Left cardiac atrium (tissue), 4 donors: ENCODE data around the gene TAS1R1. TPM values are rescaled to one million over a fixed set of nuclear protein-coding genes. Genes with fewer than 3 reads are reported as not detected.

Experiments used
- ATAC-seq, 2 donors: fragments of 200-7000 bp; cut with Tn5 transposase; one replicate each; pipeline ENCODE4 v1.9.1; 2020; ENCODE audit warnings: mild to moderate bottlenecking in 2 of 2, moderate library complexity in 2 of 2
- DNase-seq: peaks from one replicate; pipeline ENCODE4 v3.0.0-alpha.2; 2020
- intact Hi-C, 2 donors: fragments of 100-400 bp; cut with DNase I; formaldehyde crosslinking; loops; one replicate each; pipeline versions ENCODE4 v1.14.1 to v1.15.1; 2022 to 2023
- total RNA-seq, 2 donors: library from RNA; stranded (reverse); fragmentation: NEBNext Ultra II Directional; extraction: Animal tissue kit (Norgen Biotek cat#: 25700); gene quantifications; one replicate each; pipeline ENCODE4 v1.2.1, GENCODE V29; 2021
- donor health status: DM: no; HTN: yes; CAD: no.
- donor health status: DM: no; HTN: yes; CAD: no; lungs with severe emphysema.
- donor health status: DM: yes; HTN: yes; CAD: no.
- donor health status: Dilated cardiomyopathy.

TAS1R1 gene
- total RNA-seq, 2 donors from 2014 or later, result not detected

DNA sequence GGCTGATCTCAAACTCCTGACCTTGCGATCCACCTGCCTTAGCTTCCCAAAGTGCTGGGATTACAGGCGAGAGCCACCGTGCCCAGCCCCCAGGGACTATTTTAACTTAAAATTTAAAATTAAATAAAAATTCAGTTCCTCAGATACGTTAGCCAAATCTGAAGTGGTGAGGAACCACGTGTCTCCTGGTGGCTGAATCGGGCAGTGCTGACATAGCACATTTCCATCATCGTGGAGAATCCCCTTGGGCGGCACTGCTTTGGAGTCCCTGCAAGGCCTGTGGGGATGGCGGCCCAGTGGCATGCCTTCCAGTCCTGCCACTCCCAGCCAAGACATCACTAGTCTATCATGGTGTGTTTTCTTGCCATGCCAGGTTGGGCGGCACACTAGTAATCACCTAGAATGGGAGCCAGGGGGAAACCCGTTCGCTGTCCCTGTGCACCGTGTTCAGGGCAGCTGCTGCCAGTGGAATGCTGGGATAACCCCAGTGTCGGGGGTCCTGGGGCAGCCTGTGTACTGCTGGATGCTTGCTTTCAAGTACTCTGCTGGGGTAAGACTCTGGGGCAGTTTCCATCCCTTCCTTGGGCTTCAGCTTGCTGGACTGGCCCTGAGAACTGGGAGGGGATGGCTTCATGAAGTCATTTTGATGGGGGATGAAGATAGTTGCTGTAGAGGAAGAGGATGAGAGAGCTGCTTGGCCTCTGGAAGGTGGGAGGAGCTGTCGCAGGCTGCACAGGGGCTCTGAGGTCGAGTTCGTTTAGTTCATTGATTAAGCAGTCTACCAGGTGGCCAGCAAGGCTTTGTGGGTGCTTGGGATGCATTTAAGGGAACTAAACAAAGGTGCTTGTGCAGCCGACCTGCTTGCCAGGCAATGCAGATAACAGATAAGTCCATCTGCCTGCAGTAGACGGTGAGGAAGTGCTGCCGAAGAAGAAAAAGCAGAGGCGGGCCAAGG is 29.3 kb downstream of the TAS1R1 start:
- no peak for ATAC-seq
- intact Hi-C loops, result loop anchor here in 1 of 2 donors (5.0 kb wide), 1 partner anchor 43 kb away; no protein-coding TSS in a partner anchor
- DNase-seq, result no peak

DNA sequence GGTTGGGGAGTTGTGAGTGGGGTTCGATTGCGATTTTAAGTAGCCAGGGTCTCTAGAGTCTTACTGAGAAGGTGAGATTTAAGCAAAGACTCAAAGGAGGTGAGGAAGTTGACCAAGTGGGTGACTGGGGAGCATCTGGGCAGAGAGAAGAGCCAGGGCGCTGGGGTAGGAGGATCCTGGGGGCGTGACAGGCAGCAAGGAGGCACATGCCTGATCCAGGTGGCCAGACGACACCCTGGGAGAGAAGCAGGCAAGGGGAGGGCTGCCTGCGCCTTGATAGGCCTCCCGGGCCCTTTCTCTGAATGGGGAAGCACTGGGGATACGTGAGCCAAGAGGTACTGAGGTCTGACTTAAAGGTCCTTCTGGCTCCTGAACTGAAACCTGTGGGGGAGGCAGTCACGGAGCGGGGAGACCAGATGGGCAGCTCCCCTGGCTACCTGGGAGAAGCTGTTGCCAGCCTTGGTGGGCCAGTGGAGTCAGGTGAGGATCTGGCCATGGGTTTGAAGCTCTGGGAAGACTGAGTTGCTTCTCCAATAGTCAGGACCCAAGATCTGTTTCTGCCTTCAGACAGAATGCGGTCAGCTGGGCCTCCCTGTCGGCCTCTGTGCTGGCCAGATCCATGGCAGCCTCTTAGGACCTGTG is 30.1 kb downstream of the TAS1R1 start:
- ATAC-seq (no peak), DNase-seq (no peak)
- intact Hi-C loops, result no loop called here

DNA sequence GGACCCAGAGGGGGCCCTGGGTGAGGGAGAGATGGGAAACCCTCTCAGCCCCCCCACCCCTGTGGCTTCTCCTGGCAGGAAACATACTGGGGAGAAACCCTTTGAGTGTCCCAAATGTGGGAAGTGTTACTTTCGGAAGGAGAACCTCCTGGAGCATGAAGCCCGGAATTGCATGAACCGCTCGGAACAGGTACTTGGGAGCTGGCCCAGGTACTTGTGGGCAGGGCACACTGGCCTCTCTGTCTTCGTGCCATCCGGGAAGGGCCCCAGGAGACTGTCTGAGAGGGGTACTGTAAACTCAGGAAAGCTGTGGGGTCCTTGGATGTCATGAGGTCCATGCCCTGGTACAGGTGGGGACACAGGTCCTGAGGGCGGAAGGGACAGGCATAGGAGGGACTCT is 30.7 kb downstream of the TAS1R1 start:
- intact Hi-C loops, result no loop called here
- no peak for DNase-seq
- no peak for ATAC-seq

- ATAC-seq, result peak in 1 of 2 donors; percentile 4
- intact Hi-C loops, result no loop called here
- no peak for DNase-seq
Measured at GRCh38 chr1:6586404-6586816, 31.3 kb downstream of the TAS1R1 start.

DNA sequence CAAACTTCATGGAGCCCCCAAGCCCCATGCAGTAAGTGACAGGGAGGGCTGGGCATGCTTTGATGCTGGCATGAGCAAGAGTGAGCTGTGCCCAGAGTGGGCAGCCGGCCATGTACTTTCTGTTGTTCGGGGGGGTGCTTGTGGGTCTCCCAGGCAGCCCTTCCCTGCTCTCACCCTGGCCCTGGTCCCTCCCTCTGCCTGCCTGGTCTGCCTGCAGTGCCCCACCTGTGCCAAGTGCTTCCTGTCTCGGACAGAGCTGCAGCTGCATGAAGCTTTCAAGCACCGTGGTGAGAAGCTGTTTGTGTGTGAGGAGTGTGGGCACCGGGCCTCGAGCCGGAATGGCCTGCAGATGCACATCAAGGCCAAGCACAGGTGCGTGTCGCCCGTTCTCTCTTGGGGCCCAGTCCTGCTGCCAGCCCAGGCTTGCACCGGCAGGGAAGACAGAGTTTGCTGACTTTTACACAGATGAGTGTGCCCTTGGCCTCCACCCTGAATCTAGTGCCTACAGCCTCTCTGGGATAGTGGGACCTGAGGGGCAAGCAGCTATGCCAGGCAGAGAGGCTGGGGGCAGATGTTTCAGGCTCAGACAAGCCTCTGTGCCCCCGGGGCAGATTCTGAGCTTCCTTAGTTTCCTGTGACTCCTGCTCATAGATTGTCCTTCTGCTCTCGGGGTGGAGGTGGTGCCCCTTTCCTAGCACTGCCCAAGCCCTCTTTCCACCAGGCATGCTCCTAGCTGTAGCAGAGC is 32.3 kb downstream of the TAS1R1 start:
- DNase-seq (peak; percentile 65), ATAC-seq (peak; percentile 71 to 82)
- intact Hi-C loops, result no loop called here

DNA sequence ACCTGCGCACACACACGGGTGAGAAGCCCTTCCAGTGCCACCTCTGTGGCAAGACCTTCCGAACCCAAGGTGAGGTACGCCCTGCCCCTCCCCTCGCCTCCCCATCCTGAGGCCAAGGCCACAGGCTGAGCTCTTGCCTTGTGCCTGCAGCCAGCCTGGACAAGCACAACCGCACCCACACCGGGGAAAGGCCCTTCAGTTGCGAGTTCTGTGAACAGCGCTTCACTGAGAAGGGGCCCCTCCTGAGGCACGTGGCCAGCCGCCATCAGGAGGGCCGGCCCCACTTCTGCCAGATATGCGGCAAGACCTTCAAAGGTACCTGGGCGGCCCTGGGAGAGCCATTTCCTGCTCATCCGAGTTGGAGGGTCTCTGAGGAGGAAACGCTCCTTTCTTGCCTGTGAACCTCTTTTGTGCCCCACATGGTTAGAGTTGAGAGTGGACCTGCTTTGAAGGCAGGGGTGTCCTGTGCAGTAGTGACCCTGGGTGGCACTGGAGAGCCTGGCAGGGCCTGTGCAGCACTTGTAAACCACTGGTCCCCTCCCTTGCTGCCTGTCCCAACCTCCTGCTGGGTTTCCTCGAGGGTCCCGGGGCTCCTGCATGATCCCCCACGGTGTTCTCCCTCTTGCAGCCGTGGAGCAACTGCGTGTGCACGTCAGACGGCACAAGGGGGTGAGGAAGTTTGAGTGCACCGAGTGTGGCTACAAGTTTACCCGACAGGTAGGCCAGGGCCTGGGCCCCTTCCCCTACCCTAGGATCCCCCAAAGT is 33.2 kb downstream of the TAS1R1 start:
- intact Hi-C loops, result no loop called here
- no peak for ATAC-seq

DNA sequence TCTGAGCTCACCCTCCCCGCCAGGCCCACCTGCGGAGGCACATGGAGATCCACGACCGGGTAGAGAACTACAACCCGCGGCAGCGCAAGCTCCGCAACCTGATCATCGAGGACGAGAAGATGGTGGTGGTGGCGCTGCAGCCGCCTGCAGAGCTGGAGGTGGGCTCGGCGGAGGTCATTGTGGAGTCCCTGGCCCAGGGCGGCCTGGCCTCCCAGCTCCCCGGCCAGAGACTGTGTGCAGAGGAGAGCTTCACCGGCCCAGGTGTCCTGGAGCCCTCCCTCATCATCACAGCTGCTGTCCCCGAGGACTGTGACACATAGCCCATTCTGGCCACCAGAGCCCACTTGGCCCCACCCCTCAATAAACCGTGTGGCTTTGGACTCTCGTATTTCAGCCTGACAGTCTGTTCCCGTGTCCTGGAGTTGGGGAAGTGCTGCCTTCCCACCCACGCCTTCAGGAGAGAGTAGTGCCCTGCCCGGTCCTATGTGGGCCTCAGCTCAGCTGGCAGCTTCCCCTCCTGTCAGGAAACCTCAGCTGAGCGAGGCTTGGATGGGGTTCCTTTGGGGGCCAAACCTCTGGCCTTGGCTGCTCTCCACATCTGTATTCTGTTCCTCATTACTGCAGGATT is 33.9 kb downstream of the TAS1R1 start:
- intact Hi-C loops, result no loop called here
- no peak for DNase-seq
- no peak for ATAC-seq

More for the DNA sequence above, 33.2 kb downstream of the TAS1R1 start:
- no peak for DNase-seq

- no peak for DNase-seq
- intact Hi-C loops, result no loop called here
- no peak for ATAC-seq
Measured at GRCh38 chr1:6590046-6590445, 34.9 kb downstream of the TAS1R1 start.

GRCh38 chr1:6591222-6591621 is 36.1 kb downstream of the TAS1R1 start:
- ATAC-seq, result peak; percentile 9 to 28
- intact Hi-C loops, result no loop called here
- DNase-seq, result no peak

- DNase-seq (no peak), ATAC-seq (peak in 1 of 2 donors; percentile 42)
- intact Hi-C loops, result no loop called here
Measured at GRCh38 chr1:6591644-6592043, 36.5 kb downstream of the TAS1R1 start.

GRCh38 chr1:6592441-6592840 is 37.3 kb downstream of the TAS1R1 start:
- DNase-seq (no peak), ATAC-seq (peak in 1 of 2 donors; percentile 2)
- intact Hi-C loops, result no loop called here

DNA sequence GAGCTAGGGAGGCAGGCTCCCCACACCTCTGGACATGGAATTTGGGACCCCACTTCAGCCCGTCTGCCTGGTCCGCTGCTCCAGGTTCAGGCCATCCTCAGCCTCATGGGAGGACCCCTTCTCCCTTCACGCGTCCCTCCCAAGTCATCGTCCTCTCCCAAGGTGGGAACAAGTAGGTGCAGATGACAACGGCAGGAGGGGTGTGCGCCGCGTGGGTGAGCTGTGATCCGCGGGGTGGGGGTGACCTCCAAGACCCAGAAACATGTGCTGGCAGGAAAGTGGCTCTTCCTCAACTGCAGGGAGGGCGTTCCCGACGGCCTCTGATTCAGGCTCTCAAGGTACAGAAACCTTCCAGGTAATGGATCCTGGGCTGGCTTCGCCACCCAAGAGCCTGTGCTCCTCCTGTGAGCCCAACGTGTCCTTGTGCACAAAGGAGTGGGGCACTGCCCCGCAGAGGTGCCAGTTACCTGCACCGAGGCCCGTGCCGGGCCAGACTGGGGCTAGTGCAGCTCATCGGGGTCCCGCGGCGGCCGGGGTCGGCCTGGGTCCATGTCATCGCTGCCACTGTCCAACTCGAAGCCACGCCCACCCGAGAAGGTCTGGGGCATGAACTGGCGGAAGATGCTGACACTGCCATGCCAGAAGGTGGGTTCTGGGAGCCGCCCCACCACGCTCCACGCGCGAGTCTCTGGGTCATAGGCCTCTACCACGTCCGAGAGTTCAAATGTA is 37.9 kb downstream of the TAS1R1 start:
- ATAC-seq, result no peak
- no peak for DNase-seq
- intact Hi-C loops, result no loop called here

GRCh38 chr1:6593810-6594209 is 38.7 kb downstream of the TAS1R1 start:
- ATAC-seq (no peak), DNase-seq (no peak)
- intact Hi-C loops, result no loop called here

- ATAC-seq, result no peak
- intact Hi-C loops, result no loop called here
- DNase-seq, result no peak
Measured at GRCh38 chr1:6594977-6595740, 40.1 kb downstream of the TAS1R1 start.

DNA sequence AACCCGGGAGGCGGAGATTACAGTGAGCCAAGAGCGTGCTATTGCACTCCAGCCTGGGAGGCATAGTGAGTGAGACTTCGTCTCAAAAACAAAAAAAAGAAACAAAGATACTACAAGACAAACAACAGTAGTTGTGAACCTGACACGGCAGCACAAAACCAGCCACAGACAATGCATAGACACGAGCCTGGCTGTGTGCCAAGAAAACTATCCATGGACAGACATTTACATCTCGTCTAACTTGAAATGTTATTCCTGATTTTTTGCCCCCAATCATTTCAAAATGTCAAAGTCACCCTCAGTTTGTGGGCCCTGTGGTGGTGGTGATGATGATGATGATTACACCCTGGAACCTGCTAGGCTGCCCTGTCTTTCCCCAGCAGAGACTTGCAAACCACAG is 41.2 kb downstream of the TAS1R1 start:
- intact Hi-C loops, result no loop called here
- ATAC-seq (no peak), DNase-seq (no peak)

DNA sequence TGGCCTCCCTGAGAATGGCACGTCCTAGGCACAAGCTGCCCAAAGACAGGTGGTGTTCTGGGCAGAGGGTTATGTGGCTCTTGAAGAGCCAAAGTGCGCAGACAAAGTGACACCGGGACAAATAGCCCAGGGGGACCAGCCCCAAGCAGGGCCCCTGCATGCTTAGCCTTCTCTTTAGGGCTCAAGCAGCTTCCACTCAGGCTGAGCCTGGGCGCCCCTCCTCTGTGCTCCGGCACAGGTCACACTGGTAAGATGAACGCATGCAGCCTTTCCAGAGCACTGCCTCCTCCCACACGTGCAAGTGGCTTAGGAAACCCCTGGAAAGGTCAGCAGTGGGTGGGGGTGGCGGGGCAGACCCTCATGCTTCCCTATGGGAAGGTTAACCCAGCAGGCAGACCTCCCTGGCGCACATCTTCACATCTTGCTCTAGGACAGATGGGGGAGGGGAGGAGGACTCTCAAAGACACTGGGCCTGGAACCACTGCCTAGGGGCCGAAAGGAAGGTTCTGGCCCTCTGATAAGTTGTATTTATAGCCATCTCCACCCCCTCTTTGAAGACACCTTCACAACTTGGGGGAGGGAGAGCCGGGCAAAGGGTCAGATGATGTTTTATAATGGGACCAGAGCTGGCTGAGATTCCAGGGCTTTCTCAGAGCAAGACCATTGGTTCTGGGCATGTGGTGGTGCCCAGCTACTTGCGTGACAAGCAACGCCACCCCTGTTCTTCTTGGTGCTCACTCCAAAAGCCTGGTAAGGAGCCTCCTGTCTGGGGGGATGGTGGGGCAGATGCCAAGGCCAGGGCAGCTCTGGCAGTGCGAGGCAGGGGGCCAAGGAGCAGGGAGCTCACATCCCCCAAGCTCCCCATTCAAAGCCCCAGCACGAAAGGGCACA is 42.0 kb downstream of the TAS1R1 start:
- ATAC-seq (no peak), DNase-seq (no peak)
- intact Hi-C loops, result no loop called here
